ENCODE measurements around the gene CCDC9B. TPM values are rescaled to one million over a fixed set of nuclear protein-coding genes. Genes with fewer than 3 reads are reported as not detected.

CCDC9B gene
- total RNA-seq, 1 donor from 2014 or later: 9.8 TPM

DNA sequence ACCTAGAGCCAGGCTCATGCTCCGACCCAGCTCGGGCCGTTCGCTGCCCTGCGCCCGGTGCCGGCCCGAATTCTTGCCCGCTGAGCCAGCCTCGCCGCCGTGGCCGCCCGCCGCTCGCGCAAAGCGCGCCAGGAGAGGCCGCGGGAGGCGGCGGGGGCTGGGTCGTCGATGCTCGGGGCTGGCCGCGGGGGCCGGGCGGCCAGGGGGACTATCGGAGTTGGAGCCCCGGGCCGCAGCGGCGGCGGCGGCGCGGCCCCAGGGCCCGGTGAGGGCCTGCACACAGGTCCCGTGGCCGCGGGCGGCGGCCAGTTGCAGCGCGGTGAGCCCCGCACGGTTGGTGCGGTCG, 59.0 kb downstream of the CCDC9B start:
- peak overlapping the region; percentile 83 for H3K4me2 ChIP-seq (ENCODE audit: low read length)

More for the DNA sequence above, 59.0 kb downstream of the CCDC9B start:
- FAIRE-seq: no peak
- no peak overlapping the region for H3K27ac Mint-ChIP-seq (ENCODE audit: unreplicated experiment)
- H3K27me3 Mint-ChIP-seq (ENCODE audit: low read depth, unreplicated experiment): peaks cover 48% of the 10 kb centered on the region
- H3K4me3 ChIP-seq (ENCODE audit: insufficient read depth, low read depth, low read length): no peak overlapping the region
- peaks cover 16% of the 10 kb centered on the region for H3K4me1 Mint-ChIP-seq (ENCODE audit: low read depth, unreplicated experiment)
- peaks cover 50% of the 10 kb centered on the region for H3K27me3 ChIP-seq (ENCODE audit: insufficient read depth, low read length)
- DNase-seq (ENCODE audit: low read depth): no peak
- peak overlapping the region; percentile 75 for H2AFZ ChIP-seq (ENCODE audit: low read depth, low read length)
- no peaks in the 10 kb centered on the region for H4K20me1 ChIP-seq (ENCODE audit: insufficient read depth, low read length)
- no peak overlapping the region for H3K4me3 Mint-ChIP-seq (ENCODE audit: unreplicated experiment)
- H3K9ac ChIP-seq (ENCODE audit: low read length): no peak overlapping the region
- peaks cover 24% of the 10 kb centered on the region for H3K4me1 ChIP-seq (ENCODE audit: insufficient read depth, low read length)
- H3K9me3 ChIP-seq (ENCODE audit: insufficient read depth, low read depth, low read length): no peaks in the 10 kb centered on the region
- no peaks in the 10 kb centered on the region for H3K9me3 Mint-ChIP-seq (ENCODE audit: unreplicated experiment)
- H3K36me3 Mint-ChIP-seq (ENCODE audit: low read depth, unreplicated experiment): no peaks in the 10 kb centered on the region
- H3K36me3 ChIP-seq (ENCODE audit: insufficient read depth, low read length): no peaks in the 10 kb centered on the region
- TF ChIP-seq EZH2 (IDR thresholded peaks at IDR 0.05; ENCODE audit: insufficient read depth, low read length): no peak
- TF ChIP-seq, protein P1, sequence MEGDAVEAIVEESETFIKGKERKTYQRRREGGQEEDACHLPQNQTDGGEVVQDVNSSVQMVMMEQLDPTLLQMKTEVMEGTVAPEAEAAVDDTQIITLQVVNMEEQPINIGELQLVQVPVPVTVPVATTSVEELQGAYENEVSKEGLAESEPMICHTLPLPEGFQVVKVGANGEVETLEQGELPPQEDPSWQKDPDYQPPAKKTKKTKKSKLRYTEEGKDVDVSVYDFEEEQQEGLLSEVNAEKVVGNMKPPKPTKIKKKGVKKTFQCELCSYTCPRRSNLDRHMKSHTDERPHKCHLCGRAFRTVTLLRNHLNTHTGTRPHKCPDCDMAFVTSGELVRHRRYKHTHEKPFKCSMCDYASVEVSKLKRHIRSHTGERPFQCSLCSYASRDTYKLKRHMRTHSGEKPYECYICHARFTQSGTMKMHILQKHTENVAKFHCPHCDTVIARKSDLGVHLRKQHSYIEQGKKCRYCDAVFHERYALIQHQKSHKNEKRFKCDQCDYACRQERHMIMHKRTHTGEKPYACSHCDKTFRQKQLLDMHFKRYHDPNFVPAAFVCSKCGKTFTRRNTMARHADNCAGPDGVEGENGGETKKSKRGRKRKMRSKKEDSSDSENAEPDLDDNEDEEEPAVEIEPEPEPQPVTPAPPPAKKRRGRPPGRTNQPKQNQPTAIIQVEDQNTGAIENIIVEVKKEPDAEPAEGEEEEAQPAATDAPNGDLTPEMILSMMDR (IDR thresholded peaks at IDR 0.05; ENCODE audit: insufficient read depth, low read depth, low read length): no peak
- no peak overlapping the region for H3K27ac ChIP-seq (ENCODE audit: low read depth, low read length)
- no peaks in the 10 kb centered on the region for H3K79me2 ChIP-seq (ENCODE audit: insufficient read depth, low read length)

Other genes with a start within 250 kb of the CCDC9B start
- 31.0 and 31.8 TPM in 2 replicates for gene BMF, start 232.1 kb downstream of the CCDC9B start, total RNA-seq
- 3.2 and 5.2 TPM in 2 replicates for gene BUB1B, start 179.9 kb downstream of the CCDC9B start, total RNA-seq
- gene PAK6, start 101.9 kb downstream of the CCDC9B start, total RNA-seq: 0.38 and 1.1 TPM in 2 replicates
- not detected in 2 replicates for gene ANKRD63, start 57.9 kb downstream of the CCDC9B start, total RNA-seq
- gene PLCB2, start 33.0 kb downstream of the CCDC9B start, total RNA-seq: 1.7 and 3.7 TPM in 2 replicates
- 39.2 and 41.2 TPM in 2 replicates for gene INAFM2, start 17.2 kb downstream of the CCDC9B start, total RNA-seq
- gene PHGR1, start 10.1 kb upstream of the CCDC9B start, total RNA-seq: not detected in 2 replicates
- 1.5 and 3.7 TPM in 2 replicates for gene DISP2, start 17.3 kb upstream of the CCDC9B start, total RNA-seq
- 32.9 and 37.8 TPM in 2 replicates for gene KNSTRN, start 41.8 kb upstream of the CCDC9B start, total RNA-seq
- 53.6 and 55.1 TPM in 2 replicates for gene IVD, start 64.9 kb upstream of the CCDC9B start, total RNA-seq
- gene BAHD1, start 100.0 kb upstream of the CCDC9B start, total RNA-seq: 30.4 and 32.2 TPM in 2 replicates
- 25.7 and 26.4 TPM in 2 replicates for gene CHST14, start 130.0 kb upstream of the CCDC9B start, total RNA-seq
- 24.3 and 31.4 TPM in 2 replicates for gene CCDC32, start 224.1 kb upstream of the CCDC9B start, total RNA-seq
- gene RPUSD2, start 228.4 kb upstream of the CCDC9B start, total RNA-seq: 10.9 and 12.2 TPM in 2 replicates

Data from astrocyte (in vitro differentiated cells and primary cell).